ENCODE measurements around the gene IQGAP2.

Gene IQGAP2

DNA sequence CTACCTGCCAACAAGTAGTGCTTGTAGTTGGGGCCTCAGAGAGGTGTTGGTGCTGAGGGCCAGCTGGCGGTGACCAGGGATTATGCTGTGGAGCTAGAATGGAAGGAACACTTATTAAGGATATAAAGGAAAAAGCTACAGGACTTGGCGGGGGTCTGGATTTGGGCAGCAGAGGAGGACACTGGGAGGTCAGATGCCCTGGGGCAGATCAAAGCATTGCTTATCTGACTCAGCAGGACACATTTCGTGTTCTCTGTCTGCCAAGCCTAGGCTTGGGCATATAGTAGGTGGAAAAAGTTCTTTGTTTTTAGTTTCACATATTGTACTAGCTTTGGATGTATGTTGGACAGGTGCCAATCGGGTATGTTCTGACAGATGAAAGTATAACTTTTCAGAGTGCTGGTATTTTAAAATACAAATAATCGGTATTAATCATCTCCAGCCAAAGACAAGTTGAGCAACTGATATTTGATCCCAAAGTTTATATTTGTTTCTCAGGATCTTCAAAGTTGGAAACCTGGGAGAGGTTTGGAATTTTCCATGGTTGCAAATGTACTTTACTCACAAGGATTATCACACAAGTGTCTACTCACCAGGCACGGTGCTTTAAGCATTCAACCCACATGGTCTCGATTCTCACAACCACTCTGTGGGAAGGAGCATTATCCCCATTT lies 69.4 kb downstream of the IQGAP2 start:
- H3K9me3 ChIP-seq (ENCODE audit: control insufficient read depth, insufficient read depth, low read length) = no peaks in the 10 kb centered on the region
- no peaks in the 10 kb centered on the region for H3K27me3 ChIP-seq (ENCODE audit: control insufficient read depth, low read length)
- no peaks in the 10 kb centered on the region for H3K36me3 ChIP-seq (ENCODE audit: control insufficient read depth, low read length)
- H3K79me2 ChIP-seq (ENCODE audit: control insufficient read depth, low read length) = peaks cover 9% of the 10 kb centered on the region; the same call in 1 of the 2 replicates
- no peak for TF ChIP-seq CTCF (IDR thresholded peaks at IDR 0.05; ENCODE audit: low read depth, low read length, poor library complexity, severe bottlenecking)
- TF ChIP-seq EZH2phosphoT487 (IDR thresholded peaks at IDR 0.05; ENCODE audit: borderline replicate concordance, low read length) = no peak
- no peak overlapping the region for H3K4me2 ChIP-seq (ENCODE audit: low read length)
- H4K20me1 ChIP-seq (ENCODE audit: control insufficient read depth, insufficient read depth, low read depth, low read length) = no peaks in the 10 kb centered on the region
- no peaks in the 10 kb centered on the region for H3F3A ChIP-seq (ENCODE audit: control insufficient read depth, insufficient read depth)
- no peaks in the 10 kb centered on the region for H3K9me2 ChIP-seq (replicated peaks; ENCODE audit: control insufficient read depth, low read length)
- H3K27ac ChIP-seq (ENCODE audit: low read depth, low read length) = no peak overlapping the region
- no peak overlapping the region for H3K4me3 ChIP-seq (ENCODE audit: low read length)
- peaks cover 12% of the 10 kb centered on the region; the same call in 1 of the 2 replicates for H3K4me1 ChIP-seq (ENCODE audit: control insufficient read depth, low read length)

GRCh38 chr5:76473009-76473336 lies 69.9 kb downstream of the IQGAP2 start:
- Histone ChIP-seq H3K4me2 (ENCODE audit: low read length) (no peak overlapping the region), H3F3A (ENCODE audit: control insufficient read depth, insufficient read depth) (no peaks in the 10 kb centered on the region), H3K9me2 (replicated peaks; ENCODE audit: control insufficient read depth, low read length) (no peaks in the 10 kb centered on the region), H3K4me1 (ENCODE audit: control insufficient read depth, low read length) (peaks cover 12% of the 10 kb centered on the region; the same call in 1 of the 2 replicates), H3K36me3 (ENCODE audit: control insufficient read depth, low read length) (no peaks in the 10 kb centered on the region), H3K9me3 (ENCODE audit: control insufficient read depth, insufficient read depth, low read length) (no peaks in the 10 kb centered on the region), H3K79me2 (ENCODE audit: control insufficient read depth, low read length) (peaks cover 9% of the 10 kb centered on the region; the same call in 1 of the 2 replicates), H3K27ac (ENCODE audit: low read depth, low read length) (no peak overlapping the region), H3K4me3 (ENCODE audit: low read length) (no peak overlapping the region), H3K27me3 (ENCODE audit: control insufficient read depth, low read length) (no peaks in the 10 kb centered on the region), H4K20me1 (ENCODE audit: control insufficient read depth, insufficient read depth, low read depth, low read length) (no peaks in the 10 kb centered on the region)
- TF ChIP-seq CTCF (IDR thresholded peaks at IDR 0.05; ENCODE audit: low read depth, low read length, poor library complexity, severe bottlenecking) (no peak), EZH2phosphoT487 (IDR thresholded peaks at IDR 0.05; ENCODE audit: borderline replicate concordance, low read length) (no peak)

GRCh38 chr5:76473661-76474060 lies 70.6 kb downstream of the IQGAP2 start:
- H3K9me3 ChIP-seq (ENCODE audit: control insufficient read depth, insufficient read depth, low read length) = no peaks in the 10 kb centered on the region
- no peaks in the 10 kb centered on the region for H4K20me1 ChIP-seq (ENCODE audit: control insufficient read depth, insufficient read depth, low read depth, low read length)
- no peaks in the 10 kb centered on the region for H3K9me2 ChIP-seq (replicated peaks; ENCODE audit: control insufficient read depth, low read length)
- H3K4me2 ChIP-seq (ENCODE audit: low read length) = no peak overlapping the region
- H3K27me3 ChIP-seq (ENCODE audit: control insufficient read depth, low read length) = no peaks in the 10 kb centered on the region
- no peaks in the 10 kb centered on the region for H3K36me3 ChIP-seq (ENCODE audit: control insufficient read depth, low read length)
- TF ChIP-seq CTCF (IDR thresholded peaks at IDR 0.05; ENCODE audit: low read depth, low read length, poor library complexity, severe bottlenecking) = no peak
- no peak for TF ChIP-seq EZH2phosphoT487 (IDR thresholded peaks at IDR 0.05; ENCODE audit: borderline replicate concordance, low read length)
- no peaks in the 10 kb centered on the region for H3F3A ChIP-seq (ENCODE audit: control insufficient read depth, insufficient read depth)
- H3K4me3 ChIP-seq (ENCODE audit: low read length) = no peak overlapping the region
- H3K79me2 ChIP-seq (ENCODE audit: control insufficient read depth, low read length) = peaks cover 9% of the 10 kb centered on the region
- H3K4me1 ChIP-seq (ENCODE audit: control insufficient read depth, low read length) = peaks cover 12% of the 10 kb centered on the region; the same call in 1 of the 2 replicates
- H3K27ac ChIP-seq (ENCODE audit: low read depth, low read length) = no peak overlapping the region

Data from DOHH2 (cell line).